AG04449 (cell line): Measurements from ENCODE around the gene EXTL1.

Source experiments
- CTCF ChIA-PET: fragments of 350-600 bp; formaldehyde crosslinking; extraction: SDS; loops from one replicate; lab custom pipeline; 2021; ENCODE audit warnings: antibody characterized with exemption; lab: Yijun Ruan, JAX
- POLR2A ChIA-PET: fragments of 400-600, 350-600 bp; formaldehyde crosslinking; extraction: SDS; loops from one replicate; lab custom pipeline; 2020; ENCODE audit warnings: antibody characterized with exemption, inconsistent platforms; lab: Yijun Ruan, JAX
- DNase-seq: peaks from one replicate; pipeline ENCODE4 v3.0.0-alpha.2; 2010; ENCODE audit warnings: low read depth, low spot score
- H3K4me3 ChIP-seq: 2 replicates; pipeline ENCODE4 v1.5.1; 2011; ENCODE audit warnings: low read depth, mild to moderate bottlenecking, control low read depth, low read length
- CTCF ChIP-seq: IDR thresholded peaks from one replicate; pipeline ENCODE4 v1.5.1; 2011; ENCODE audit warnings: mild to moderate bottlenecking, moderate library complexity, low read length, control low read depth, inconsistent platforms; ENCODE audit not compliant: insufficient read depth; ENCODE audit errors: missing control alignments

EXTL1 gene

GRCh38 chr1:26055041-26055440, 33.5 kb downstream of the EXTL1 start:
- ChIA-PET POLR2A (no interaction called here), CTCF (interaction anchor here (1.0 to 2.4 kb wide), 4 partner anchors 11 to 219 kb away, joined by 3 to 10 read pairs (median 6); no protein-coding TSS in a partner anchor)
- DNase-seq, result no peak
- TF ChIP-seq CTCF, result no peak
- no peak overlapping the region for H3K4me3 ChIP-seq

- no peak for TF ChIP-seq CTCF
- CTCF ChIA-PET, result interaction anchor here (1.5 to 1.6 kb wide), 2 partner anchors 88 to 162 kb away, joined by 4 to 5 read pairs; no protein-coding TSS in a partner anchor
These were observed 35.6 kb downstream of the EXTL1 start for GRCh38 chr1:26057189-26057588.

GRCh38 chr1:26058052-26058595, 36.5 kb downstream of the EXTL1 start:
- H3K4me3 ChIP-seq, result no peak overlapping the region
- POLR2A ChIA-PET, result no interaction called here
- no peak for DNase-seq
- CTCF ChIA-PET, result interaction anchor here (0.8 to 1.5 kb wide), 3 partner anchors 22 to 87 kb away, joined by 3 to 5 read pairs (median 3); no protein-coding TSS in a partner anchor
- no peak for TF ChIP-seq CTCF

More at GRCh38 chr1:26057189-26057588, 35.6 kb downstream of the EXTL1 start:
- H3K4me3 ChIP-seq, result no peak overlapping the region
- DNase-seq, result no peak
- POLR2A ChIA-PET, result no interaction called here

DNA sequence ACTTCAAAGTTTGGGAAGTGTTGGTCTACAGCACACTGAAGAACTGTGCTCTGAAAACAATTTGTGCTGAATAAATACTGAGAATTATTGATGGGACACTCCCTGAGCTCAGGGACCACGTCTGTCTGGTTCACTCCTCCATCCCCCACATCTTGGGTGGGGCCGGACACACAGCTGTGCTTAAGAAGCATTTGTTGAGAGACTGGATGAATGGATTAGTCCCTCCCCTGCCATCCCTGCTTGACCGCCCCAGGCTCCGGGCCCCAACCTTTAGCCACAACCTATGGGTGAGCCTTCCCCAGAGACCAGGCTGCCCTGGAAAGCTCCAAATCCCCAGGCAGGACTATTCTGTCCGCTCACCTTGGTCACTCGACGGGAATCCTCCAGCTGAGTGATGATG, 38.3 kb downstream of the EXTL1 start:
- DNase-seq, result no peak
- CTCF ChIA-PET, result interaction anchor here (1.2 to 1.6 kb wide), 4 partner anchors 23 to 304 kb away, joined by 3 to 6 read pairs (median 4); no protein-coding TSS in a partner anchor
- no peak overlapping the region for H3K4me3 ChIP-seq
- no peak for TF ChIP-seq CTCF
- POLR2A ChIA-PET, result no interaction called here

GRCh38 chr1:26060832-26061574, 39.4 kb downstream of the EXTL1 start:
- ChIA-PET POLR2A (no interaction called here), CTCF (interaction anchor here (1.2 to 1.5 kb wide), 2 partner anchors 9 to 303 kb away, joined by 3 to 4 read pairs; no protein-coding TSS in a partner anchor)
- TF ChIP-seq CTCF, result no peak
- no peak for DNase-seq
- H3K4me3 ChIP-seq, result no peak overlapping the region

DNA sequence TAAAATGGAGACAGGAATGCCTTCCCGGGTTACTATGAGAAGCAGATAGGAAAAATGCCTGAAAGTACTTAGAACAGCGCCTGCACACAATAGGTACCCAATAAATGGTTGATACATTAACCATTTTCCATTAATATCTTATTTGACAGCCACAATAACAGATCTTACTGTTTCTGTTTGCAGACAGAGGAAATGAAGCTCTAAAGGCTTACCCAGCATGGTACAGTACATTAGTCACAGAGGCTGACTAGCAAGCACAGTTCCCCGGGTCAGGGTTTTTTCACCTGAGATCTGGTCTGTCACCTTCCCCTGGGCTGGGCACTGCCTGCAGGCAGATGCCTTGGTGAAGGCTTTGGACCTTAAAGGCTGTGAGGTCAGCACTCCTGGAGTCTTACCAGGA, 43.0 kb downstream of the EXTL1 start:
- ChIA-PET POLR2A (no interaction called here), CTCF (interaction anchor here (0.8 to 4.0 kb wide), 5 partner anchors 9 to 169 kb away, joined by 3 to 14 read pairs (median 5); no protein-coding TSS in a partner anchor)
- no peak for DNase-seq
- H3K4me3 ChIP-seq, result no peak overlapping the region
- no peak for TF ChIP-seq CTCF
